Nephron progenitor cell (in vitro differentiated cells): Measurements from ENCODE around the gene SLC16A6.
A peak's percentile ranks its signal among the peaks of the same experiment; 100 is the strongest.
"Not testable (repeated sequence)": the region's sequence is repeated elsewhere in the genome, so short reads cannot be mapped to it uniquely, and the experiment has no call there.

Source experiments
- DNase-seq: peaks from one replicate; pipeline ENCODE4 v3.0.0; 2021
- H3K27ac Mint-ChIP-seq: 2 replicates; pipeline ENCODE4 v1.8.0; 2021; ENCODE audit warnings: mild to moderate bottlenecking, moderate library complexity, mixed read lengths
- H3K27me3 Mint-ChIP-seq: 2 replicates; pipeline ENCODE4 v1.8.0; 2021; ENCODE audit warnings: mild to moderate bottlenecking, low read depth, mixed read lengths; ENCODE audit not compliant: poor library complexity
- H3K36me3 Mint-ChIP-seq: 2 replicates; pipeline ENCODE4 v1.8.0; 2021; ENCODE audit warnings: low read depth, mixed read lengths
- H3K4me1 Mint-ChIP-seq: 2 replicates; pipeline ENCODE4 v1.8.0; 2021; ENCODE audit warnings: mixed read lengths
- H3K4me3 Mint-ChIP-seq: 2 replicates; pipeline ENCODE4 v1.8.0; 2021; ENCODE audit warnings: mild to moderate bottlenecking, moderate library complexity, mixed read lengths
- H3K9me3 Mint-ChIP-seq: 2 replicates; pipeline ENCODE4 v1.8.0; 2021; ENCODE audit warnings: mild to moderate bottlenecking, moderate library complexity, mixed read lengths
- CTCF ChIP-seq: fragments of 200-600 bp; sonication (generic); IDR thresholded peaks from 2 replicates; pipeline ENCODE4 v1.5.0; 2021; ENCODE audit warnings: antibody characterized with exemption

The SLC16A6 gene

GRCh38 chr17:68318103-68318991 lies 27.4 kb upstream of the SLC16A6 start:
- no peaks in the 10 kb centered on the region for H3K36me3 Mint-ChIP-seq
- no peak overlapping the region for H3K27ac Mint-ChIP-seq
- no peak overlapping the region for H3K4me3 Mint-ChIP-seq
- H3K4me1 Mint-ChIP-seq: peaks cover 10% of the 10 kb centered on the region
- H3K27me3 Mint-ChIP-seq: peaks cover 7% of the 10 kb centered on the region
- no peak for TF ChIP-seq CTCF
- no peaks in the 10 kb centered on the region for H3K9me3 Mint-ChIP-seq
- no peak for DNase-seq

DNA sequence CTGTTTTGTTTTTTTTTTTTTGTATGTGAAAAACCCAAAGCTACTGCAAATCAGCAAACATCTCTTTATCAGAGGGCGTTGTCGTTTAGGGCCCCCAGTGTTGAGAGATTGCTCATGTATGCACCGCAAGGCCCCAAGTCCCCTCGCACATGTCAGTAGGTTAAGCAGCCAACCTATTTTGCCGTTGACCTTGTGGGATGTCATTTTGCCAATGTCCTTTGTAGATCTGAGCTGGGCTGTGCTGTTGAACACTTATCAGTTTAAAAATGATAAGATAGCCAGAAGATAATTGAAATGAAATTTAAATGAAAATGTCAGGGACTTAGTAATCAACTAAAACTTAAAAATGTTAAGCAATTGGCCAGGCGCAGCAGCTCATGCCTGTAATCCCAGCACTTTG lies 26.5 kb upstream of the SLC16A6 start:
- Mint-ChIP-seq H3K27me3 (peaks cover 7% of the 10 kb centered on the region), H3K9me3 (no peaks in the 10 kb centered on the region), H3K27ac (no peak overlapping the region), H3K4me1 (peaks cover 15% of the 10 kb centered on the region), H3K4me3 (no peak overlapping the region), H3K36me3 (no peaks in the 10 kb centered on the region)
- no peak for TF ChIP-seq CTCF
- no peak for DNase-seq

DNA sequence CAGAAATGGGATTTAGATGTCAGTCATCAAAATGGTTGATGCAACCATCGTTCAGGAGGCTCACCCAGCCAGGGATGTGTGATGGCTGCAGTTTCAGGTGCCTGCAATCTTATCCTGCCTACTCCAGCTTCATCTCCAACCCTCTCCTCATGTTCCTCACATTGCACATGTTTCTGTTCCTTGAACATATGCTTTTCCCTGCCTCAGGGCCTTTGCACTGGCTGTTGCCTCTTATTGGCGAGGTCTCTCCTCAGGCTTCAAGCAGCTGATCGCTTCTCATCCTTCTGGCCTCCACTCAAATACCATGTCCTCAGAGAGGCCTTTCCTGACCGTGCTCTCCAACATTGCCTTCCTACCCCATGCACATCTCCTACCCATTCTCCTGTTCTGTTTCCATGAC lies 25.0 kb upstream of the SLC16A6 start:
- TF ChIP-seq CTCF: no peak
- peaks cover 7% of the 10 kb centered on the region for H3K27me3 Mint-ChIP-seq
- H3K4me3 Mint-ChIP-seq: no peak overlapping the region
- DNase-seq: no peak
- no peak overlapping the region for H3K27ac Mint-ChIP-seq
- no peaks in the 10 kb centered on the region for H3K36me3 Mint-ChIP-seq
- no peaks in the 10 kb centered on the region for H3K9me3 Mint-ChIP-seq
- H3K4me1 Mint-ChIP-seq: peaks cover 24% of the 10 kb centered on the region

DNA sequence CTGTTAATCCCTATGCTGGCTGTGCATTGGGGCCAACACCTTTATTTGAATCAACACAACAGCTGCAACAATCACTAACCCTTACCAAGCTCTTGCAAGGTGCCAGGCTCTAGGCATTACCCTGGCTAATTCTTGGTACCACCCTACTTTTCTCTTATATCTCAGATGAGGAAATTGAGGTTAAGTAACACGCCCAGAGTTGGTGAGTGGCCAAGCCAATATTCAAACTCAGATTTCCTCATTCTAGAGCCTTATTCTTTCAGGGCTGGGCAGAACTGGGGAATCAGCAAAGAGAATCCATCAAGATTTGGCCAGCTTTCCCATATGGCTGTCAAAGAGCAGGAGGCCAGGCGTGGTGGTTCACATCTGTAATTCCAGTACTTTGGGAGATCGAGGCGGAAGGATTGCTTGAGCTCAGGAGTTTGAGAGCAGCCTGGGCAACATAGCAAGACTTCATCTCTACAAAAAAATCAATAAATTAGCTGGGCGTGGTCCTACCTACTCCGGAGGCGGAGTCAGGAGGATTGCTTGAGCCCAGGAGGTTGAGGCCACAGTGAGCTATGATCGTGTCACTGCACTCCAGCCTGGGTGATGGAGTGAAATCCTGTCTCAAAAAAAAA lies 24.1 kb upstream of the SLC16A6 start:
- no peak for TF ChIP-seq CTCF
- H3K27ac Mint-ChIP-seq: no peak overlapping the region
- DNase-seq: no peak
- peaks cover 5% of the 10 kb centered on the region for H3K27me3 Mint-ChIP-seq
- H3K4me3 Mint-ChIP-seq: no peak overlapping the region
- no peaks in the 10 kb centered on the region for H3K9me3 Mint-ChIP-seq
- H3K36me3 Mint-ChIP-seq: no peaks in the 10 kb centered on the region
- peaks cover 24% of the 10 kb centered on the region for H3K4me1 Mint-ChIP-seq

DNA sequence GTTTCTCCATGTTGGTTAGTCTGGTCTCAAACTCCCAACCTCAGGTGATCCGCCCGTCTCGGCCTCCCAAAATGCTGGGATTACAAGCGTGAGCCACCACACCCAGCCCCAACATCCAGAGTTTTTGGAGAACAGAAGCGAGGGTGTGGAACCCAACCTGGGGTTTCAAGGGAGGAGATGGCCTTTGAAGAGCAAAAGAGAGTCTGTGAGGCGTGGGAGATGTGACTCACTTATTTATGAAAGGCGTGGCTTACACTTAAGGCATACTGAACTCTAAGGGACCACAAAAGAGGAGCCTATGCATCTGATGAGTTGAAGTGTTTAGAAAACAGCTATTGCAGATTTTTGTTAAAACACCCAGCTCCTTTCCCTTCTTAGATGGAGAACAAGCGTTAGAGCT lies 19.2 kb upstream of the SLC16A6 start:
- no peak overlapping the region for H3K27ac Mint-ChIP-seq
- H3K4me3 Mint-ChIP-seq: no peak overlapping the region
- H3K4me1 Mint-ChIP-seq: peaks cover 23% of the 10 kb centered on the region
- H3K36me3 Mint-ChIP-seq: peaks cover 17% of the 10 kb centered on the region
- no peak for TF ChIP-seq CTCF
- peaks cover 3% of the 10 kb centered on the region for H3K27me3 Mint-ChIP-seq
- H3K9me3 Mint-ChIP-seq: peaks cover 9% of the 10 kb centered on the region
- DNase-seq: no peak

GRCh38 chr17:68309066-68309670 lies 18.2 kb upstream of the SLC16A6 start:
- H3K36me3 Mint-ChIP-seq: peaks cover 17% of the 10 kb centered on the region
- not testable (repeated sequence) for H3K27me3 Mint-ChIP-seq, H3K27ac Mint-ChIP-seq, H3K4me3 Mint-ChIP-seq, DNase-seq, H3K9me3 Mint-ChIP-seq
- H3K4me1 Mint-ChIP-seq: peaks cover 23% of the 10 kb centered on the region

DNA sequence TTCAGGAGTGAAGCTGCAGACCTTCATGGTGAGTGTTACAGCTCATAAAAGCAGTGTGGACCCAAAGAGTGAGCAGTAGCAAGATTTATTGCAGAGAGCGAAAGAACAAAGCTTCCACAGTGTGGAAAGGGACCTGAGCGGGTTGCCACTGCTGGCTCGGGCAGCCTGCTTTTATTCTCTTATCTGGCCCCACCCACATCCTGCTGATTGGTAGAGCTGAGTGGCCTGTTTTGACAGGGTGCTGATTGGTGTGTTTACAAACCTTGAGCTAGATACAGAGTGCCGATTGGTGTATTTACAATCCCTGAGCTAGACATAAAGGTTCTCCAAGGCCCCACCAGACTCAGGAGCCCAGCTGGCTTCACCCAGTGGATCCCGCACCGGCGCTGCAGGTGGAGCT lies 17.6 kb upstream of the SLC16A6 start:
- H3K4me1 Mint-ChIP-seq: peaks cover 23% of the 10 kb centered on the region
- peak overlapping the region; percentile 57 for H3K27ac Mint-ChIP-seq
- peaks cover 17% of the 10 kb centered on the region for H3K36me3 Mint-ChIP-seq
- not testable (repeated sequence) for H3K4me3 Mint-ChIP-seq, DNase-seq, H3K9me3 Mint-ChIP-seq, H3K27me3 Mint-ChIP-seq
